NCI-H1694 (cell line): ENCODE results near the gene EIF4G3.
"Not testable (repeated sequence)": the region's sequence is repeated elsewhere in the genome, so short reads cannot be mapped to it uniquely, and the experiment has no call there.

Experiments
- DNase-seq: peaks from one replicate; lab custom pipeline; 2025; lab: John Stamatoyannopoulos, UW

EIF4G3 gene

DNA sequence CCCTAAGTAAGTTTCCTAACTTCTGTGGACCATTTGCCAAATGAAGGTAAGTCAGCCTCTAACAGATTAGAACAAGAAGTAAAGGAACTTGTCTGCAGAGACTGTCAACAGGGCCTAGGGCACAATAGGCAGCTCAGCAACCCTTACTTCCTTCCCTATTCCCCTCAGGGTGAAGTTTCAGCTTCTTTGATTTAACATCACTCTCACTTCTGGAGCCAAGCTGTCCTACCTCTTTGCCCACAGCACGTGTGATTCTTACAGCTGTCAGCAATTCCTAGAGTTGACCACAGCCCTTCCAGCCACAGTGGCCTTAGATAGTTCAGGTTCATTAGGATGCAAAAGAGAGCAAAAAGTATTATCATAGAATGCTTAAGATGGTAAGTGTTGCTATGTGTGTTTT lies 7.6 kb upstream of the EIF4G3 start:
- DNase-seq, result no peak

DNA sequence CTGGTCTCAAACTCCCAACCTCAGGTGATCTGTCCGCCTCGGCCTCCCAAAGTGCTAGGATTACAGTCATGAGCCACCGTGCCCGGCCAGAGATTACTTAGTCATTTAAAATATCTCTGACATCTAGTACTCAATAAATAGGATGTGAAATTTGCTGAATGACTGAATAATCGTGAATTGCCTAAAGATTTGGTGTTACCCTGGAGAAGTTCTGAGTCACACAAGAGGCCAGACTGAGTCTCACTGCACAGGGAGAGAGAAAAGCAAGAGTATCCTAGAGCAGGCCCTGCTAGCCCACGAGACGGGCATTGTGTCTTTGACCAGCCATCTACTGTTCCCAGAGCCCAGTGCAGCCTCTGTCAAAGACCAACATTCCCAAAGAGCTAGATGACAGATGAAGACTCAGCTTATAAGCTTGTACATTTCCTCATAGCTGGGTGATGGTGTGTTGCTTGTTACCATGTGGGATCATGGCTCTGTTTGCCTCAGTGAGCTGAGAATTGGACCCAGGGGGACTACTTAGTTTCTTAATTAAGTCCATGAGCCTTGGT lies 5.6 kb upstream of the EIF4G3 start:
- DNase-seq, result no peak

DNA sequence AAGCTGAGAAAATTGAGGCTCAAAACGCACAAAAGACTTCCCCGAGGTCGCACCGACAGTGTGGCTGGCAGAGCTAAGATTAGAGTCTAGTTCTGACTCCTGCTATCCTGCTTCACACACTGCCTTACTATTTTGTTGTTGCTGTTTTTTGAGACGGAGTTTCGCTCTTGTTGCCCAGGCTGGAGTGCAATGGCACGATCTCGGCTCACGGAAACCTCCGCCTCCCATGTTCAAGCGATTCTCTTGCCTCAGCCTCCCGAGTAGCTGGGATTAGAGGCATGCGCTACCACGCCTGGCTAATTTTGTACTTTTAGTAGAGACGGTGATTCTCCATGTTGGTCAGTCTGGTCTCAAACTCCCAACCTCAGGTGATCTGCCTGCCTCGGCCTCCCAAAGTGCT lies 1.6 kb upstream of the EIF4G3 start:
- DNase-seq, result not testable (repeated sequence)

GRCh38 chr1:21175670-21176581 lies 771 bp downstream of the EIF4G3 start:
- DNase-seq, result peak; percentile 20

DNA sequence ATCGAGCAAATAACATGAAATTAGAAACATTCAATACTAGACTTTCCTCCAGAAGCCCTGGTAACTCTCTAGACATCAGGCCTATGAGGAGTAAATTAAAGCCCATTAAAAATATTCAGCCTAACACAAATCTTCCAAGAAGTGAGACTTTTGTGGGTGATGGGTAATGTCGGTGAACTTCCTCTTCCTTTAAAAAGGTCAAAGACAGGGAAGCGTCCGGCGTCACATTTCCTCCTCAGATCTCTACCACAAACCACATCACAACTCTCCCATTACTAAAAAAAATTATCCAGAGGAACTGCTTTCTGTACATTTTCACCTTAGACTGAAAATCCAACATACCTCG lies 1.4 kb downstream of the EIF4G3 start:
- no peak for DNase-seq

- no peak for DNase-seq
Observed at GRCh38 chr1:21174654-21175323, 1.9 kb downstream of the EIF4G3 start.

DNA sequence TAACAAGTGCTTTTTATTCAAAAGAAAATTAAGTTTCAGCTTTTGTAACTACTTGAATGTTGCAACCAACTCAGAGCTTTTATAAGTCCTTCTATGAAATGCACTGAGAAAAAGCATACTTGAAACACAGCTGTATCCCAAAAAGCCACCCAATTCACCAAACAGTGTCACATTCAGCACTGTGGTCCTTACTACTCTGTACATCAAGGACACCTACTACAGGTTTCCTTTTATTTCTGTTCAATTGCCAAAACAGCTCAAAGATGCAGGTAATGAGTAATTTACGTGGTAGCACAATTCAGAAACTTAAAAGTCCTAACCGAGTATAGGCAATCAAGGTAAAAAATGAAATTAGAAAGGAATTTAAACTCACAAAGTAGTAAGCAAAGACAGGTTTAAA lies 2.5 kb downstream of the EIF4G3 start:
- no peak for DNase-seq

DNA sequence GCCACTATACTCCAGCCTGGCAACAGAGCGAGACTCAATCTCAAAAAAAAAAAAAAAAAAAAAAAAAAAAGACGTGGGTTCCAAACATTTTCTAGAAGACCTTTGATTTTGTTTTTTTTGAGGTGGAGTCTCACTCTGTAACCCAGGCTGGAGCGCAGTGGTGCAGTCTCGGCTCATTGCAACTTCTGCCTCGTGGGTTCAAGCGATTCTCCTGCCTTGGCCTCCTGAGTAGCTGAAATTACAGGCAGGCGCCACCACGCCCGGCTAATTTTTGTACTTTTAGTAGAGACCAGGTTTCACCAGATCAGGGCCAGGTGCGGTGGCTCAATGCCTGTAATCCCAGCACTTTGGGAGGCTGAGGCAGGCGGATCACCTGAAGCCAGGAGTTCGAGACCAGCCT lies 3.6 kb downstream of the EIF4G3 start:
- DNase-seq, result not testable (repeated sequence)

GRCh38 chr1:21170837-21171236 lies 5.9 kb downstream of the EIF4G3 start:
- not testable (repeated sequence) for DNase-seq

GRCh38 chr1:21168444-21168843 lies 8.3 kb downstream of the EIF4G3 start:
- DNase-seq, result no peak

DNA sequence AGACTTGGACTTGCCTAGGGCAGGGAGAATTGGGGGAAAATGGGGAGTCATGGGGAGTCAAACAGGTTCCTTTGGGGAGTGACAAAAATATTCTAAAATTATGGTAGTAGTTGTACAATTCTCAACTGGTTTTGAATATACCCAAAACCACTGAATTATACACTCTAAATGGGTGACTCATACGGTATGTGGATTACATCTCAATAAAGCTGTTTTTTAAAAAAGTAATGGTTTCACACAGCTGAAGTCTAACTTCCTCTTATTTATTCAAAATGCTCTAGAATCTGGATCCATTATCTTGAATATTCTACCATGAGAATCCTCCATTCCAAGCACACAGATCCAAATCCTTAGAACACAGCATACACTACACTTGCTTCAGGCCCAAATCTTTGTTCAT lies 11.1 kb downstream of the EIF4G3 start:
- no peak for DNase-seq

DNA sequence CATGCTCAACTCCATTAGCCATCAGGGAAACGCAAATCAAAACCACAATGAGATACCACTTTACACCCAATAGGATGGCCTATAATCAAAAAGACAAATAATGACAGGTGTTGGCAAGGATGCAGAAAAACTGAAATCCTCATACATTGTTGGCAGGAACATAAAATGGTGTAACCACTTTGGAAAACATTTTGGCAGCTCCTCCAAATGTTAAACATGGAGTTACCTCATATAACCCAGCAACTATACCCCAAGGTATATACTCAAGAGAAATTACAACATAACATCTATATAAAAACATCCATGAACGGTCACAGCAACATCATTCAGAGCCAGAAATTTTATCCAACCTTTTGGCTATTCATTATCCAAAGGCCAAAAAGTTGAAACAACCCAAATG lies 11.6 kb downstream of the EIF4G3 start:
- no peak for DNase-seq

DNA sequence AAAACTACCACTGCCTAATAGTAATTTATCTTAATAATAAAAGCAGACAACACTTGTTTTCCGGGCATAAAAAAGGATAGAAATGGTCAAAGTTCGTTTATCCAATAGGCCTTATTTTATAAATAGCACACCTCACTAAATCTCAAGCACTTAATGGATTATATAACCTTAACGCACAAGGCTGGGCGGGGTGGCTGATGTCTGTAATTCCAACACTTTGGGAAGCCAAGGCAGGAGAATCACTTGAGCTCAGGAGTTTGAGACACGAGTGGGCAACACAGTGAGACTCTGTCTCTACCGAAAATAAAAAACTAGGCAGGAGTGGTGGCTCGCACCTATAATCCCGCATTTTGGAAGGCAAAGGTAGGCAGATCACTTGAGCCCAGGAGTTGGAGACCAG lies 12.4 kb downstream of the EIF4G3 start:
- no peak for DNase-seq

DNA sequence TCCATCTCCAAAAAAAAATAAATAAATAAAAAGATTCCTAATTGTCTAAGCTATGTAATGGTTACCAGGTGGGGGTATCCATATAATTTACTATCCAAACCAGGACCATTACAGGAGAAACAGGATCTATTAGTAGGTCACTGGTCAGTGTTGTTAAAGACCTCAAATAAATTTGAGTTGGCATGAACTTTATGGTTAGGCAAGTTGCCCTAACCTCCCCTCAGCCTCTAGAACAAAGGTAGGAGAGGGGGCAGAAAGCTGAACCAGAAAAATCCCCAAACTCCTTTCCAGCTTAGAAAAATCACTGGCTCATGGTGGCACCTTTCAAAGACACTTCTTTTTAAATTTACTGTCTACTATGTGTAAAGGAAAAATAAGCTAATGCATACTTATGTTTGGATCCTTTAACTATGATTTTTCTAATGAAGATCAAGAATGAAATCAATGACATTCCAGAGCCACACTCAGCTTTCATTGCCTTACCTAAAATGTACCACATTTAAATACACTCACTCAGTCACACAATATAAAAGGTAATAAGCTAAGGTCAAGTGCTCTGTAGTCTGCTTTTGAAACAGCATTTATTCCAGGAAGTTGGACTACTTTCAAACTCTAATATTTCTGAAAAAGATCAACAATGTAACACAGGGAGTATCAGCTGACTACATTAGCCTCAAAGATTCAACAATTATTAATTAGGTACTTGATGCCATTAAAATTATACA lies 13.8 kb downstream of the EIF4G3 start:
- DNase-seq, result no peak

GRCh38 chr1:21161842-21162241 lies 14.9 kb downstream of the EIF4G3 start:
- no peak for DNase-seq

- no peak for DNase-seq
Observed at GRCh38 chr1:21160263-21160796, 16.4 kb downstream of the EIF4G3 start.

DNA sequence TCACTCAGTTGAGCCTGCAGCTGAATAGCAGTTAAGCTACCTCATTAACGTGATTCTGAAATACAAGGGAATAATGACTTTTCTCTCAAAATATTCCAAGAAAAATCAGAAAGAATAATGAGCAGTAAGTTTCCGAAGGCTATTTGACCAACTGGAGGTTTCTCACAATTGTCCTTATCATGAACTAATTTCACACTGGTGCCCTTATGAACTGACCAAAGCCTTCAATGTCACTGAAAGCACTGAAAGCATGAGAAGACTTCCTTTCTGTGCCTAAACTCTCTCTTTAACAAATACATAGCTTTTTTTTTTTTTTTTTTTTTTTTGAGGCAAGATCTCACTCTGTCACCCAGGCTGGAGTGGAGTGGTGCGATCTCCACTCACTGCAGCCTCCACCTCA lies 18.8 kb downstream of the EIF4G3 start:
- DNase-seq, result no peak

DNA sequence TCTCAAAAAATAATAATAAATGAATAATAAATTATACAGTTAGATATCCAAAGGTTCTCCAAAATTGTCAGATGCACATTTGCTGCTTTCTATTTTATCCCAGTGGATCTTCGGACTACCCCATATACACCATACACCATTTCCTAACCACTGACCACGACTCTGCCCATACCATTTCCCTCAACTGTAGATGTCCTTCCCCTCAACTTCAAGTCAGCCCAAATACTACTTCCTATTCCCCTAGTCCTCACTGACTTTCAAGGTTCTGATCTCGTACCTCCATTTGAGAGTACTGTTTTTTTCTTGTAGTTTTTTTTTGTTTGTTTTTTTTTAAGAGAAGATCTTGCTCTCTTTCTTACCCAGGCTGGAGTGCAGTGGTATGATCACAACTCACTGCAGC lies 19.6 kb downstream of the EIF4G3 start:
- no peak for DNase-seq

DNA sequence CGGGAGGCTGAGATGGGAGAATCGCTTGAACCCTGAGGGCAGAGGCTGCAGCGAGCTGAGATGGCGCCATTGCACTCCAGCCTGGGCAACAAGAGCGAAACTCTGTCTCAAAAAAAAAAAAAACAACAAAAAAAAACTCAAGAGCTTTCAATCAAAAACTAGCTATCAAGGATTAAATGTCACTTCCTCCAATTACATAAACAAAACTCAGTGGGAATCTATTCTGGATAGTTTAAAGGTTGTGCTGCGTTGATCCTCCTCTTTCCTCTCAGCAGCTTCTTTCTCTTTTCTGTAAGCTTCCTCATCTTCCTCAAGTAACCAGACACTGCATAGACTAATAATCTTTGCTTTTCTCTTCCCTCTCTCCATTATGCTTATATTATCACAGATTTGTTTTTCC lies 20.7 kb downstream of the EIF4G3 start:
- no peak for DNase-seq

DNA sequence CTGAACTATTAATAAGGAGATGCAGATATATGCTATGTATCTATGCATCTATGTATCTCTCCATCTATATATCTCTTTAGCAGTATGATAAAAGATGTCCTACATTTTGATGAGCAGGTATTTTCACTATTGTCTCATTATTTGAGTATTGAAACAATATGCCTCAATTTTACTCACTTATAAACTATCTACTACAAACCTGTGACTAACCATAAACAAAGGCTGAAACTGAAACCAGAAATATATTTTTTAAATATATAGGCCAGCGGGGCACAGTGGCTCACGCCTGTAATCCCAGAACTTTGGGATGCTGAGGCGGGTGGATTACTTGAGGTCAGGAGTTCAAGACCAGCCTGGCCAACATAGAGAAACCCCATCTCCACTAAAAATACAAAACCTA lies 22.0 kb downstream of the EIF4G3 start:
- no peak for DNase-seq

- DNase-seq, result no peak
Observed at GRCh38 chr1:21153388-21153787, 23.3 kb downstream of the EIF4G3 start.

DNA sequence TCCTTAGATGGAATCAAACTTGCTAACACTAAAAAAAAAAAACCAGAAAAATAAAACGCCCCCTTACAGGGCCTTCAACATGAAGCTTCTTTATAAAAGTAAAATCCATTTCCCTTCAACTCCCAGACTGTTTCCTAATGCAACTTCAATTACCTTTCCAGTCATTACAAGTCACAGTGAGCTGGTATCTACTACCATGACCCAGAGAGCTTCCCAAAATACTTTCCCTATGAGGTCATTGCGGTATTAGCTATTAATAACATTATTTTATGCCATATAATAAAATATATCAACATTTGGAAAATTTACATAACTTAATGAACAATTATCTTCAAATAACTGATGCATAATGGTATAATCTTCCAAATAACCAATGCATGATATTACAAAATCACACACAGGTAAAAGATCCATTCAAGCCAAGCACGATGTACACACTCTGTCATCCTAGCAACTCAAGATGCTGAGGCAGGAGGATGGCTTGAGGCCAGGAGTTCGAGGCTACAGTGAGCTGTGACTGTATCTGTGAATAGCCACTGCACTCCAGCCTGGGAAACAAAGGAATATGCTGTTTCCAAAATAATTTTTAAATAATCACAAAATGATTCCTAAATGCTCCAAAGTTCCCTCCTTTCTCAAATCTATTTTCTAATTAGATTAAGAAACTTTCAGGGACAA lies 24.1 kb downstream of the EIF4G3 start:
- no peak for DNase-seq
